ENCODE results near the gene WNT8B.

DNA sequence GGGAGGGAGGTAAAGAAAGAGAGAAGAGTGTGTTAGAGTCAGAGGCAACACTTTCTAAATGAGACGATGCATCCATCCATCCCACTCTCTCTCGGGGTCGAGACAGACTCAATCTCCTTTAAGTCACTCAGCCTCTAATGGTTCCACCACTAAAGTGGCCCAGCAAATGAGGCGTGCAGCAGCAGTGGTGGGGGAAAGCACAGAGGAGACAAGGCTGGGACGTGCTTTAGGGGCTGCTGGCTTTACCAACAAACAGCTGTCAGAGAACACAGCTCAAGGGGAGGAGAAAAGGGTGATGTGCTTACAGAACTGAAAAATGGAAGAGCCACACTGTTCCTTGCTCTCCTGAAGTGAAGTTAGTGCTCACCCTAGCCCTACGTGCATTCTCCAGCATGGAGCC lies 61.4 kb downstream of the WNT8B start:
- TF ChIP-seq, protein P1, sequence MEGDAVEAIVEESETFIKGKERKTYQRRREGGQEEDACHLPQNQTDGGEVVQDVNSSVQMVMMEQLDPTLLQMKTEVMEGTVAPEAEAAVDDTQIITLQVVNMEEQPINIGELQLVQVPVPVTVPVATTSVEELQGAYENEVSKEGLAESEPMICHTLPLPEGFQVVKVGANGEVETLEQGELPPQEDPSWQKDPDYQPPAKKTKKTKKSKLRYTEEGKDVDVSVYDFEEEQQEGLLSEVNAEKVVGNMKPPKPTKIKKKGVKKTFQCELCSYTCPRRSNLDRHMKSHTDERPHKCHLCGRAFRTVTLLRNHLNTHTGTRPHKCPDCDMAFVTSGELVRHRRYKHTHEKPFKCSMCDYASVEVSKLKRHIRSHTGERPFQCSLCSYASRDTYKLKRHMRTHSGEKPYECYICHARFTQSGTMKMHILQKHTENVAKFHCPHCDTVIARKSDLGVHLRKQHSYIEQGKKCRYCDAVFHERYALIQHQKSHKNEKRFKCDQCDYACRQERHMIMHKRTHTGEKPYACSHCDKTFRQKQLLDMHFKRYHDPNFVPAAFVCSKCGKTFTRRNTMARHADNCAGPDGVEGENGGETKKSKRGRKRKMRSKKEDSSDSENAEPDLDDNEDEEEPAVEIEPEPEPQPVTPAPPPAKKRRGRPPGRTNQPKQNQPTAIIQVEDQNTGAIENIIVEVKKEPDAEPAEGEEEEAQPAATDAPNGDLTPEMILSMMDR (IDR thresholded peaks at IDR 0.05; ENCODE audit: low read length) = no peak
- no peak for TF ChIP-seq EZH2 (IDR thresholded peaks at IDR 0.05; ENCODE audit: borderline replicate concordance, low read length)
